Cardiac muscle cell (in vitro differentiated cells and primary cell): ENCODE measurements around the gene TIMP4. TPM values are rescaled to one million over a fixed set of nuclear protein-coding genes. Genes with fewer than 3 reads are reported as not detected.

Source experiments
- DNase-seq, 2 donors: peaks; one replicate each; pipeline versions ENCODE4 v3.0.0 to v3.0.0-alpha.2; 2010 to 2017; ENCODE audit warnings: low read depth in 1 of 2, low spot score in 1 of 2
- H3K27ac ChIP-seq: fragments of 200-600 bp; sonication (generic); 2 replicates; pipeline ENCODE4 v1.5.1; 2016
- H3K27me3 ChIP-seq: fragments of 200-600 bp; sonication (generic); 2 replicates; pipeline ENCODE4 v1.6.0; 2016; ENCODE audit warnings: control low read depth
- H3K36me3 ChIP-seq: fragments of 200-600 bp; sonication (generic); 2 replicates; pipeline ENCODE4 v1.5.1; 2016; ENCODE audit warnings: control low read depth
- H3K4me1 ChIP-seq: fragments of 200-600 bp; sonication (generic); 2 replicates; pipeline ENCODE4 v1.8.1; 2017; ENCODE audit warnings: low read depth, mild to moderate bottlenecking, mixed run types
- H3K4me3 ChIP-seq: fragments of 200-600 bp; sonication (generic); 2 replicates; pipeline ENCODE4 v1.5.1; 2016; ENCODE audit warnings: mild to moderate bottlenecking
- H3K9me3 ChIP-seq: fragments of 200-600 bp; sonication (generic); 2 replicates; pipeline ENCODE4 v1.5.1; 2017; ENCODE audit warnings: low read depth, mild to moderate bottlenecking, control low read depth
- polyA plus RNA-seq: library from polyadenylated mRNA; unstranded; fragments of >200 nt; fragmentation: Nextera tagmentation; extraction: Ambion mirVana; gene quantifications from 2 replicates; pipeline ENCODE4 v1.2.1, GENCODE V29; 2016
- total RNA-seq: library from RNA; depleted of rRNA; stranded (reverse); fragments of >200 nt; gene quantifications from 2 replicates; pipeline ENCODE4 v1.2.3, GENCODE V29; 2016
- TF ChIP-seq, protein P1 (sequence below): IDR thresholded peaks from 2 replicates; pipeline ENCODE4 v1.5.1; 2012; ENCODE audit warnings: low read depth, mild to moderate bottlenecking, low read length

The TIMP4 gene
- total and polyA plus RNA-seq, 2 experiments from 2014 or later = 0.16 TPM; not detected in 1

GRCh38 chr3:12196684-12197083 is 38.0 kb upstream of the TIMP4 start:
- H3K27me3 ChIP-seq = no peaks in the 10 kb centered on the region
- no peak for DNase-seq
- TF ChIP-seq, protein P1, sequence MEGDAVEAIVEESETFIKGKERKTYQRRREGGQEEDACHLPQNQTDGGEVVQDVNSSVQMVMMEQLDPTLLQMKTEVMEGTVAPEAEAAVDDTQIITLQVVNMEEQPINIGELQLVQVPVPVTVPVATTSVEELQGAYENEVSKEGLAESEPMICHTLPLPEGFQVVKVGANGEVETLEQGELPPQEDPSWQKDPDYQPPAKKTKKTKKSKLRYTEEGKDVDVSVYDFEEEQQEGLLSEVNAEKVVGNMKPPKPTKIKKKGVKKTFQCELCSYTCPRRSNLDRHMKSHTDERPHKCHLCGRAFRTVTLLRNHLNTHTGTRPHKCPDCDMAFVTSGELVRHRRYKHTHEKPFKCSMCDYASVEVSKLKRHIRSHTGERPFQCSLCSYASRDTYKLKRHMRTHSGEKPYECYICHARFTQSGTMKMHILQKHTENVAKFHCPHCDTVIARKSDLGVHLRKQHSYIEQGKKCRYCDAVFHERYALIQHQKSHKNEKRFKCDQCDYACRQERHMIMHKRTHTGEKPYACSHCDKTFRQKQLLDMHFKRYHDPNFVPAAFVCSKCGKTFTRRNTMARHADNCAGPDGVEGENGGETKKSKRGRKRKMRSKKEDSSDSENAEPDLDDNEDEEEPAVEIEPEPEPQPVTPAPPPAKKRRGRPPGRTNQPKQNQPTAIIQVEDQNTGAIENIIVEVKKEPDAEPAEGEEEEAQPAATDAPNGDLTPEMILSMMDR = no peak

GRCh38 chr3:12195231-12195630 is 36.5 kb upstream of the TIMP4 start:
- Histone ChIP-seq H3K27ac (no peak overlapping the region), H3K36me3 (no peaks in the 10 kb centered on the region), H3K4me3 (no peak overlapping the region), H3K4me1 (no peaks in the 10 kb centered on the region), H3K27me3 (no peaks in the 10 kb centered on the region), H3K9me3 (no peaks in the 10 kb centered on the region)
- TF ChIP-seq, protein P1 = no peak
- no peak for DNase-seq

More at GRCh38 chr3:12196684-12197083, 38.0 kb upstream of the TIMP4 start:
- Histone ChIP-seq H3K9me3 (no peaks in the 10 kb centered on the region), H3K4me1 (no peaks in the 10 kb centered on the region), H3K27ac (no peak overlapping the region), H3K36me3 (no peaks in the 10 kb centered on the region), H3K4me3 (no peak overlapping the region)

DNA sequence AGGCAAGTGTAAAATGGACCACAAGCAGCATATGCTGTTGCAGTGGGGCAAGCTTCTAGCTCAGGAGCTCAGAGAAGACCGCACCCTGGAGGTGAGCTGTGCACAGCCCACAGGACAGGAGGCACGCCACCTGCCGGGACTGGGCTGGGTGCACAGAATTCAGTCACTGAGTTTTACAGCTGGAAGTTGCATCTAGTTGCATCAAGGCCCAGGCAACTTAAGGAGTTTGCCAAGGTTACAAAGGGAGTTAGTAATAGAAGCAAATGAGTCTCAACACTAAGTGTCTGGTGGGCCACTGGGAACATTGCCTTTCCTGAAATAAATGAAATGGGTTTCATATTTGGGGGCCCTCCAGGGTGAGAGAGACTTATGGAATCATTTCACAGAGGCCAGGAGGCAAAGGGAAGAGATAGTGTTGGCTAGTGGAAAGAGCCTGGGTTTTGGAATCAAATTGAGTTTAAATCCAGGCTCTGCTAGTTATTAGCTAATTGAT is 36.0 kb upstream of the TIMP4 start:
- Histone ChIP-seq H3K4me1 (no peaks in the 10 kb centered on the region), H3K27ac (no peak overlapping the region), H3K36me3 (no peaks in the 10 kb centered on the region), H3K9me3 (no peaks in the 10 kb centered on the region), H3K27me3 (no peaks in the 10 kb centered on the region), H3K4me3 (no peak overlapping the region)
- TF ChIP-seq, protein P1 = peak; percentile 5
- DNase-seq = peak in 1 of 2 donors; percentile 55

GRCh38 chr3:12194209-12194608 is 35.5 kb upstream of the TIMP4 start:
- no peak overlapping the region for H3K4me3 ChIP-seq
- TF ChIP-seq, protein P1 = no peak
- no peaks in the 10 kb centered on the region for H3K36me3 ChIP-seq
- DNase-seq = peak in 1 of 2 donors; percentile 93
- H3K27ac ChIP-seq = no peak overlapping the region
- no peaks in the 10 kb centered on the region for H3K9me3 ChIP-seq
- H3K4me1 ChIP-seq = no peaks in the 10 kb centered on the region
- H3K27me3 ChIP-seq = no peaks in the 10 kb centered on the region

DNA sequence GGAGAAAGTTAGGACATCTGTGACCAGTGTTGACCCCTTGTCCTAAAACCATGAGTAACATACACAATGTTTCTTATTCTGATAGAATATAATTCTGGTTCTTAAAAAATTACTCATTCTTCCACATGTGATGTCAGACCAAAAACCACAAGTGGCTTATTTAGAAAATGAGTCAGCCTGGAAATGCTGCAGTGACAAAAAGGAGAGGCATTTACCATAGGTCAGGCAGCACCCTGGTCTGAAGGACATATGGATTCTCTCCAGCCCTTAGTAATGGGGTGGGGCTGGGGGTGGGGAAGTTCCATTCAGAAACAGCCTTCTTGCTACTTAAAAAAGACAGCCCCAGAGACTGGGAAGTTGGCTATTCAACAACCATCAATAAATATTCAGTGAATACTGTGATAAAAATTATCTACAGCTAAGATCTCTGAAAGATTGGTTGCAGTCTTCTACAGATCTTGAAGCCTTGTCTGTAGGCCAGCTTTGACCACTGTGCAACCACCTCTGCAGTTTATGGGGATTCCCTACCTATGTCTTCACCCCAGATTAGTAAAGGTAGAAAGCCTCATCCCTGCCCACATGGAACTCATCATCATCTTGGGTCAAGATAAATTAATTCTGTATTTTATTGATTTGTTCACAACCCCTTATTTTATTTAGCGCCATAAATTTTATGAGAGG is 34.9 kb upstream of the TIMP4 start:
- no peak overlapping the region for H3K4me3 ChIP-seq
- H3K4me1 ChIP-seq = no peaks in the 10 kb centered on the region
- H3K36me3 ChIP-seq = no peaks in the 10 kb centered on the region
- no peaks in the 10 kb centered on the region for H3K27me3 ChIP-seq
- DNase-seq = peak in 1 of 2 donors; percentile 98
- TF ChIP-seq, protein P1 = no peak
- no peaks in the 10 kb centered on the region for H3K9me3 ChIP-seq
- no peak overlapping the region for H3K27ac ChIP-seq
